SK-N-SH treated with all-trans-retinoic acid at 6 μM for 48 hours (cell line): ENCODE measurements around the gene ADAMTS9.

Experiments
- ATAC-seq: fragments of 200-7000 bp; cut with Tn5 transposase; 3 replicates; pipeline ENCODE4 v1.9.1; 2020; ENCODE audit warnings: mild to moderate bottlenecking, moderate library complexity
- ARNTL ChIP-seq: fragments of 450-650 bp; formaldehyde crosslinking; IDR thresholded peaks from 2 replicates; pipeline ENCODE4 v1.5.0; 2020; ENCODE audit warnings: low read depth, mild to moderate bottlenecking, moderate library complexity, borderline replicate concordance
- CSDC2 ChIP-seq: fragments of 250-450 bp; sonication (Bioruptor Pico); IDR thresholded peaks from 2 replicates; pipeline ENCODE4 v1.5.0; 2020; ENCODE audit warnings: mild to moderate bottlenecking, moderate library complexity
- ESRRG ChIP-seq: fragments of 250-450 bp; sonication (Bioruptor Pico); IDR thresholded peaks from 2 replicates; pipeline ENCODE4 v1.6.1; 2021; ENCODE audit warnings: mild to moderate bottlenecking
- ISL1 ChIP-seq: fragments of 250-450 bp; sonication (Bioruptor Pico); IDR thresholded peaks from 2 replicates; pipeline ENCODE4 v2.1.2; 2022; ENCODE audit warnings: mild to moderate bottlenecking, moderate library complexity
- OSR1 ChIP-seq: fragments of 250-450 bp; sonication (Bioruptor Pico); IDR thresholded peaks from 2 replicates; pipeline ENCODE4 v1.8.0; 2022; ENCODE audit warnings: moderate library complexity, mild to moderate bottlenecking, inconsistent platforms
- PPARA ChIP-seq: fragments of 250-450 bp; sonication (Bioruptor Pico); IDR thresholded peaks from 2 replicates; pipeline ENCODE4 v1.5.0; 2020; ENCODE audit warnings: mild to moderate bottlenecking, borderline replicate concordance
- RARB ChIP-seq: fragments of 250-450 bp; sonication (Bioruptor Pico); IDR thresholded peaks from 2 replicates; pipeline ENCODE4 v1.8.0; 2021; ENCODE audit warnings: mild to moderate bottlenecking, moderate library complexity
- SNAI2 ChIP-seq: fragments of 250-450 bp; sonication (Bioruptor Pico); IDR thresholded peaks from 2 replicates; pipeline ENCODE4 v1.5.0; 2020; ENCODE audit warnings: mild to moderate bottlenecking, moderate library complexity
- TOX ChIP-seq: fragments of 250-450 bp; sonication (Bioruptor Pico); IDR thresholded peaks from 2 replicates; pipeline ENCODE4 v1.8.0; 2021; ENCODE audit warnings: mild to moderate bottlenecking, moderate library complexity, borderline replicate concordance
- ZC3H10 ChIP-seq: fragments of 250-450 bp; sonication (Bioruptor Pico); IDR thresholded peaks from 2 replicates; pipeline ENCODE4 v1.5.1; 2021; ENCODE audit warnings: mild to moderate bottlenecking, moderate library complexity
- ZFP3 ChIP-seq: fragments of 250-450 bp; sonication (Bioruptor Pico); IDR thresholded peaks from 2 replicates; pipeline ENCODE4 v1.5.0; 2020; ENCODE audit warnings: mild to moderate bottlenecking, moderate library complexity
- ZFP30 ChIP-seq: fragments of 450-650 bp; formaldehyde crosslinking; IDR thresholded peaks from 2 replicates; pipeline ENCODE4 v1.5.0; 2022; ENCODE audit warnings: mild to moderate bottlenecking, moderate library complexity
- ZNF565 ChIP-seq: fragments of 450-650 bp; formaldehyde crosslinking; conservative IDR thresholded peaks from 2 replicates; pipeline ENCODE4 v1.5.0; 2020; ENCODE audit warnings: low read depth, mild to moderate bottlenecking, moderate library complexity
- ZNF70 ChIP-seq: fragments of 450-650 bp; formaldehyde crosslinking; IDR thresholded peaks from 2 replicates; pipeline ENCODE4 v1.5.0; 2020; ENCODE audit warnings: mild to moderate bottlenecking, moderate library complexity
- ZNF8 ChIP-seq: fragments of 450-650 bp; formaldehyde crosslinking; IDR thresholded peaks from 2 replicates; pipeline ENCODE4 v1.5.0; 2020; ENCODE audit warnings: mild to moderate bottlenecking, moderate library complexity
- TF ChIP-seq, protein P1 (sequence below): fragments of 250-450 bp; sonication (Bioruptor Pico); IDR thresholded peaks from 2 replicates; pipeline ENCODE4 v1.5.0; 2020; ENCODE audit warnings: mild to moderate bottlenecking, moderate library complexity
- TF ChIP-seq, protein P2 (sequence below): fragments of 250-450 bp; sonication (Bioruptor Pico); IDR thresholded peaks from 2 replicates; pipeline ENCODE4 v1.5.1; 2020; ENCODE audit warnings: low read depth, mild to moderate bottlenecking, moderate library complexity
- TF ChIP-seq, protein P3 (sequence below): fragments of 250-450 bp; sonication (Bioruptor Pico); IDR thresholded peaks from 2 replicates; pipeline ENCODE4 v1.5.1; 2021; ENCODE audit warnings: mild to moderate bottlenecking, moderate library complexity
- TF ChIP-seq, protein P4 (sequence below): fragments of 250-450 bp; sonication (Bioruptor Pico); IDR thresholded peaks from 2 replicates; pipeline ENCODE4 v1.8.0; 2020; ENCODE audit warnings: mild to moderate bottlenecking, moderate library complexity, borderline replicate concordance

ADAMTS9 gene

DNA sequence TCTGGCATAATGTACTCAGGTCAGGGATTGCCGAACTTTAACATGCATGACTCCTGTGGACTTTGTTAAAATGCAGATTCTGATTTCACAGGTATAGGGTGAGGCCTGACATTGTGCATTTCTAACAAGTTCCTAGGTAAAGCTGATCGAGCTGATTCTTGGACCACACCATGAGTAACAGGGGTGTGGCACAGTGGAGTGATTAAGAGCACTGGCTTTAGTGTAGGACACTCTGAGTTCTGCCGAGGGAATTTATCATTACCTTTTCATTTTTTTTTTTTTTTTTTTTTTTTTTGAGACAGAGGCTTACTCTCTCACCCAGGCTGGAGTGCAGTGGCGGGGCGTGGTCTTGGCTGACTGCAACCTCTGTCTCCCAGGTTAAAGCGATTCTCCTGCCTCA, 169.3 kb downstream of the ADAMTS9 start:
- ATAC-seq = no peak
- no peak for TF ChIP-seq ZFP30 (CRISPR knock-in tag)
- TF ChIP-seq SNAI2 (CRISPR knock-in tag) = no peak
- no peak for TF ChIP-seq PPARA (CRISPR knock-in tag)
- TF ChIP-seq, protein P1, sequence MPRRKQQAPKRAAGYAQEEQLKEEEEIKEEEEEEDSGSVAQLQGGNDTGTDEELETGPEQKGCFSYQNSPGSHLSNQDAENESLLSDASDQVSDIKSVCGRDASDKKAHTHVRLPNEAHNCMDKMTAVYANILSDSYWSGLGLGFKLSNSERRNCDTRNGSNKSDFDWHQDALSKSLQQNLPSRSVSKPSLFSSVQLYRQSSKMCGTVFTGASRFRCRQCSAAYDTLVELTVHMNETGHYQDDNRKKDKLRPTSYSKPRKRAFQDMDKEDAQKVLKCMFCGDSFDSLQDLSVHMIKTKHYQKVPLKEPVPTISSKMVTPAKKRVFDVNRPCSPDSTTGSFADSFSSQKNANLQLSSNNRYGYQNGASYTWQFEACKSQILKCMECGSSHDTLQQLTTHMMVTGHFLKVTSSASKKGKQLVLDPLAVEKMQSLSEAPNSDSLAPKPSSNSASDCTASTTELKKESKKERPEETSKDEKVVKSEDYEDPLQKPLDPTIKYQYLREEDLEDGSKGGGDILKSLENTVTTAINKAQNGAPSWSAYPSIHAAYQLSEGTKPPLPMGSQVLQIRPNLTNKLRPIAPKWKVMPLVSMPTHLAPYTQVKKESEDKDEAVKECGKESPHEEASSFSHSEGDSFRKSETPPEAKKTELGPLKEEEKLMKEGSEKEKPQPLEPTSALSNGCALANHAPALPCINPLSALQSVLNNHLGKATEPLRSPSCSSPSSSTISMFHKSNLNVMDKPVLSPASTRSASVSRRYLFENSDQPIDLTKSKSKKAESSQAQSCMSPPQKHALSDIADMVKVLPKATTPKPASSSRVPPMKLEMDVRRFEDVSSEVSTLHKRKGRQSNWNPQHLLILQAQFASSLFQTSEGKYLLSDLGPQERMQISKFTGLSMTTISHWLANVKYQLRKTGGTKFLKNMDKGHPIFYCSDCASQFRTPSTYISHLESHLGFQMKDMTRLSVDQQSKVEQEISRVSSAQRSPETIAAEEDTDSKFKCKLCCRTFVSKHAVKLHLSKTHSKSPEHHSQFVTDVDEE (CRISPR knock-in tag) = no peak
- no peak for TF ChIP-seq ESRRG

DNA sequence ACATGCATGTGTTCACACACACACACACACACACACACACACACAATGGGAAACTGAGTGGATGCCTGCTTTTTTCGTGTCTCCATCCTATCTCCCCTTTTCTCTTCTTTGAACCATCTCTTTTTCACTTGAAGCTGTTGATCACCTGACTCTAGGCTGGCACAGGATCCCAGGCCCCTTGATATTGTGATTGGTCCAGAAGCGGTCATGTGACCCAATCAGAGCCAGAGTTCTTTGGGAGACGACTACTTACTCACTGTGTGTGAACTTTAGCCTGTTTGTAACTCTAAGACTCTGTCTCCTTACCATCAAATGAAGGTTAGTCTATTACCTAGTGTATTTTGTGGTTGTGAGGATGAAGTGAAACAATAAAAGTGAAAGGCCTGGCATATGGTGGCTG, 172.9 kb downstream of the ADAMTS9 start:
- no peak for ATAC-seq

DNA sequence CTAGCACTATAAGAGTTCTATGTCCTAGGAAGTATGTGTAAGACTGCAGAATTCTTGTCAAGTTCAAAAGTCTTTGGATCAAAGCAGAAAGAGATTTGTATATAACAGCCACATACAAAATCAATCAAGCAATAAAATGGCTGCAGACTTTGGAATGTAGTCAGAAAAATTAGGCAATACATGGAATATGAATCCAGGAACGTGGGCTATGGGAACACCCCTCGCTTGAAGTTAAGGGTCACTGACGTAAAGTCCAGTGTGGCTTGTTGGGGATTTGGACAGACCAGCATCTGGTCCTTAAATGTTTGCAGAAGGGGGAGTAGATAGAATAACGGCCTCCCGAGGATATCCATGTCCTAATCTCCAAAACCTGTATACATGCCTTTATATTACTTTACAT, 178.6 kb downstream of the ADAMTS9 start:
- no peak for ATAC-seq
- TF ChIP-seq CSDC2 (CRISPR knock-in tag) = no peak
- TF ChIP-seq, protein P2, sequence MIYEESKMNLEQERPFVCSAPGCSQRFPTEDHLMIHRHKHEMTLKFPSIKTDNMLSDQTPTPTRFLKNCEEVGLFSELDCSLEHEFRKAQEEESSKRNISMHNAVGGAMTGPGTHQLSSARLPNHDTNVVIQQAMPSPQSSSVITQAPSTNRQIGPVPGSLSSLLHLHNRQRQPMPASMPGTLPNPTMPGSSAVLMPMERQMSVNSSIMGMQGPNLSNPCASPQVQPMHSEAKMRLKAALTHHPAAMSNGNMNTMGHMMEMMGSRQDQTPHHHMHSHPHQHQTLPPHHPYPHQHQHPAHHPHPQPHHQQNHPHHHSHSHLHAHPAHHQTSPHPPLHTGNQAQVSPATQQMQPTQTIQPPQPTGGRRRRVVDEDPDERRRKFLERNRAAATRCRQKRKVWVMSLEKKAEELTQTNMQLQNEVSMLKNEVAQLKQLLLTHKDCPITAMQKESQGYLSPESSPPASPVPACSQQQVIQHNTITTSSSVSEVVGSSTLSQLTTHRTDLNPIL = no peak
- TF ChIP-seq ZC3H10 (CRISPR knock-in tag) = no peak
- TF ChIP-seq ISL1 = no peak
- no peak for TF ChIP-seq OSR1 (CRISPR knock-in tag)
- no peak for TF ChIP-seq PPARA (CRISPR knock-in tag)
- TF ChIP-seq, protein P1 (CRISPR knock-in tag) = no peak
- TF ChIP-seq, protein P3, sequence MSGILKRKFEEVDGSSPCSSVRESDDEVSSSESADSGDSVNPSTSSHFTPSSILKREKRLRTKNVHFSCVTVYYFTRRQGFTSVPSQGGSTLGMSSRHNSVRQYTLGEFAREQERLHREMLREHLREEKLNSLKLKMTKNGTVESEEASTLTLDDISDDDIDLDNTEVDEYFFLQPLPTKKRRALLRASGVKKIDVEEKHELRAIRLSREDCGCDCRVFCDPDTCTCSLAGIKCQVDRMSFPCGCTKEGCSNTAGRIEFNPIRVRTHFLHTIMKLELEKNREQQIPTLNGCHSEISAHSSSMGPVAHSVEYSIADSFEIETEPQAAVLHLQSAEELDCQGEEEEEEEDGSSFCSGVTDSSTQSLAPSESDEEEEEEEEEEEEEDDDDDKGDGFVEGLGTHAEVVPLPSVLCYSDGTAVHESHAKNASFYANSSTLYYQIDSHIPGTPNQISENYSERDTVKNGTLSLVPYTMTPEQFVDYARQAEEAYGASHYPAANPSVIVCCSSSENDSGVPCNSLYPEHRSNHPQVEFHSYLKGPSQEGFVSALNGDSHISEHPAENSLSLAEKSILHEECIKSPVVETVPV (CRISPR knock-in tag) = no peak
- TF ChIP-seq SNAI2 (CRISPR knock-in tag) = no peak
- no peak for TF ChIP-seq RARB
- TF ChIP-seq, protein P4, sequence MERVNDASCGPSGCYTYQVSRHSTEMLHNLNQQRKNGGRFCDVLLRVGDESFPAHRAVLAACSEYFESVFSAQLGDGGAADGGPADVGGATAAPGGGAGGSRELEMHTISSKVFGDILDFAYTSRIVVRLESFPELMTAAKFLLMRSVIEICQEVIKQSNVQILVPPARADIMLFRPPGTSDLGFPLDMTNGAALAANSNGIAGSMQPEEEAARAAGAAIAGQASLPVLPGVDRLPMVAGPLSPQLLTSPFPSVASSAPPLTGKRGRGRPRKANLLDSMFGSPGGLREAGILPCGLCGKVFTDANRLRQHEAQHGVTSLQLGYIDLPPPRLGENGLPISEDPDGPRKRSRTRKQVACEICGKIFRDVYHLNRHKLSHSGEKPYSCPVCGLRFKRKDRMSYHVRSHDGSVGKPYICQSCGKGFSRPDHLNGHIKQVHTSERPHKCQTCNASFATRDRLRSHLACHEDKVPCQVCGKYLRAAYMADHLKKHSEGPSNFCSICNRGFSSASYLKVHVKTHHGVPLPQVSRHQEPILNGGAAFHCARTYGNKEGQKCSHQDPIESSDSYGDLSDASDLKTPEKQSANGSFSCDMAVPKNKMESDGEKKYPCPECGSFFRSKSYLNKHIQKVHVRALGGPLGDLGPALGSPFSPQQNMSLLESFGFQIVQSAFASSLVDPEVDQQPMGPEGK = no peak
- no peak for TF ChIP-seq ARNTL
- no peak for TF ChIP-seq ZFP30 (CRISPR knock-in tag)
- TF ChIP-seq ZNF565 (CRISPR knock-in tag) = no peak

More for the DNA sequence above, 172.9 kb downstream of the ADAMTS9 start:
- TF ChIP-seq ZNF565 (CRISPR knock-in tag) (no peak), CSDC2 (CRISPR knock-in tag) (no peak), ZNF70 (CRISPR knock-in tag) (no peak), OSR1 (CRISPR knock-in tag) (no peak), PPARA (CRISPR knock-in tag) (no peak), ZFP30 (CRISPR knock-in tag) (no peak), ISL1 (no peak), RARB (no peak), ESRRG (no peak), ARNTL (no peak), ZNF8 (CRISPR knock-in tag) (no peak), ZC3H10 (CRISPR knock-in tag) (no peak), ZFP3 (no peak), TOX (CRISPR knock-in tag) (no peak)
- TF ChIP-seq, protein P4 = no peak
- TF ChIP-seq, protein P3 (CRISPR knock-in tag) = no peak
- TF ChIP-seq, protein P2 = no peak
